Measurements from ENCODE around the gene GINS2.
A peak's percentile ranks its signal among the peaks of the same experiment; 100 is the strongest.

Gene GINS2

DNA sequence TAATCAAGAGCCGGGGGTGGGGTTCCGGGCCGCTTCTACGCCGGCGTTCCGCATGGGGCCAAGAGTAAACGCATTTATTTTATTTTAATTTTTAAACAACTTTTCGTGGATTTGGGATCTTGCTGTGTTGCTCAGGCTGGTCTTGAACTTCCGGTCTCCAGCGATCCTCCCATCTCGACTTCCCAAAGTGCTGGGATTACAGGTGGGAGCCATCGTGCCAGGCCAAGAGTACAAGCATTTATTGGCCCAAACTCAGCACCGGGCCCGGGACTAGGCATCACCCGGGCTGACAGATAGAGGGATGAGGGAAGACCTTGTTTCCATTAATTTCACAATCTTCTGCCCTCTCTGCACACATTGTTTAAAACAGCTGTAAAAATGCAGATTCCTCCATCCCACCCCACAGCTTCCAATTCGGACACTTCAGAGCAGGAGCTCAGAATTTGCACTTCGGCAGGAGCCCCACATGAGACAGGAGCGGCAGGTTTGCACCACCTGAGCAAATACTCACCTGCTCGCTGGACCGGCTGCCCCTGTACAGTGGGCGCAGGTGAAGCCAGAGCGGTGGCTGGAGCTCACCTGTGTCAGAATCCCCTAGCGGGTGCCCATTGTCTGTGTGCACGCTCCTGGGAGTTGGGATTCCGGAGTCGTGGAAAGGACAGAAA is 663 bp upstream of the GINS2 start:
- no CpG with 5 or more reads among the region's 27 CpGs for WGBS (ENCODE audit: insufficient coverage, insufficient read length)
- Histone ChIP-seq H3K27ac (ENCODE audit: low read length) (no peak overlapping the region), H3K27me3 (ENCODE audit: control insufficient read depth, insufficient read depth, low read length) (no peaks in the 10 kb centered on the region), H3K36me3 (ENCODE audit: control insufficient read depth, insufficient read depth, low read length) (0 out of 2 replicates have a peak, but pooled peaks cover 2% of the 10 kb centered on the region), H3K4me3 (ENCODE audit: low read length) (peak overlapping the region; percentile 7; the same call in 1 of the 2 replicates), H3K9me3 (ENCODE audit: control insufficient read depth, insufficient read depth, low read length) (no peaks in the 10 kb centered on the region), H3K4me1 (ENCODE audit: control insufficient read depth, insufficient read depth, low read length) (peaks cover 3% of the 10 kb centered on the region; the same call in 1 of the 2 replicates)
- DNase-seq (ENCODE audit: low read depth, low spot score): no peak

DNA sequence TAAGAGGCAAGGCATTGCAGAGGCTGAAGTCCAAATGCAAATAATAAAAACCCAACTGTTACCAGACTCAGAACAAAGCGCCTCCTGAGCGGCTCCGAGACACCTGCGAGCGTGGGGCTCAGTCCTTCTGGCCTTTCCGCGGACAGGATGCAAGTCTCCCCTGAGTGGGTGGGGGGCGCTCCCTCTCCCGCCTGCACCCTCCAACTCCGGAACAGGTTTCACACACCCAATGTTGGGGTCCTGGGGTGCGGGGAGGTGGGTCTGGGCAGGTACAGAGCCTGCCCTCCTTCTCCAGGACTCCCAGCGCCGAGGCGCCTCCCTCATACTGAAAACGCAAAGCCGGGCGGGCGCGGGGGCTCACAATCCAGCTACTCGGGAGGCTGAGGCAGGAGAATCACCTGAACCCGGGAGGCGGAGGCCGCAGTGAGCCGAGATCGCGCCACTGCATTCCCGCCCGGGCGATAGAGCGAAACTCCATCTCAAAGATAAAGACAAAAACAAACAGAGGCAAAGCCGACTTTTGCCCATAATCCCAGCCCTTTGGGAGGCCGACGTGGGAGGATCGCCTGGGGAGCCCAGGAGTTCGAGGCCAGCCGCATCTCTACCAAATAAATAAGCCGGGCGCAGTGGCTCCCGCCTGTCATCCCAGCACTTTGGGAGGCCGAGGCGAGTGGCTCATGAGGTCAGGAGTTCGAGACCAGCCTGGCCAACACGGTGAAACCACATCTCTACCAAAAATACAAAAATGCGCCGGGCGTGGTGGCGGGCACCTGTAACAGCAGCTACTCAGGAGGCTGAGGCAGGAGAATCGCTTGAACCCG is 893 bp downstream of the GINS2 start:
- peaks cover 3% of the 10 kb centered on the region; the same call in 1 of the 2 replicates for H3K4me1 ChIP-seq (ENCODE audit: control insufficient read depth, insufficient read depth, low read length)
- H3K27ac ChIP-seq (ENCODE audit: low read length): no peak overlapping the region
- no peaks in the 10 kb centered on the region for H3K27me3 ChIP-seq (ENCODE audit: control insufficient read depth, insufficient read depth, low read length)
- H3K36me3 ChIP-seq (ENCODE audit: control insufficient read depth, insufficient read depth, low read length): 0 out of 2 replicates have a peak, but pooled peaks cover 2% of the 10 kb centered on the region
- WGBS (ENCODE audit: insufficient coverage, insufficient read length): no CpG with 5 or more reads among the region's 49 CpGs
- H3K4me3 ChIP-seq (ENCODE audit: low read length): peak overlapping the region; percentile 60; the same call in 1 of the 2 replicates
- DNase-seq (ENCODE audit: low read depth, low spot score): no peak
- H3K9me3 ChIP-seq (ENCODE audit: control insufficient read depth, insufficient read depth, low read length): no peaks in the 10 kb centered on the region

DNA sequence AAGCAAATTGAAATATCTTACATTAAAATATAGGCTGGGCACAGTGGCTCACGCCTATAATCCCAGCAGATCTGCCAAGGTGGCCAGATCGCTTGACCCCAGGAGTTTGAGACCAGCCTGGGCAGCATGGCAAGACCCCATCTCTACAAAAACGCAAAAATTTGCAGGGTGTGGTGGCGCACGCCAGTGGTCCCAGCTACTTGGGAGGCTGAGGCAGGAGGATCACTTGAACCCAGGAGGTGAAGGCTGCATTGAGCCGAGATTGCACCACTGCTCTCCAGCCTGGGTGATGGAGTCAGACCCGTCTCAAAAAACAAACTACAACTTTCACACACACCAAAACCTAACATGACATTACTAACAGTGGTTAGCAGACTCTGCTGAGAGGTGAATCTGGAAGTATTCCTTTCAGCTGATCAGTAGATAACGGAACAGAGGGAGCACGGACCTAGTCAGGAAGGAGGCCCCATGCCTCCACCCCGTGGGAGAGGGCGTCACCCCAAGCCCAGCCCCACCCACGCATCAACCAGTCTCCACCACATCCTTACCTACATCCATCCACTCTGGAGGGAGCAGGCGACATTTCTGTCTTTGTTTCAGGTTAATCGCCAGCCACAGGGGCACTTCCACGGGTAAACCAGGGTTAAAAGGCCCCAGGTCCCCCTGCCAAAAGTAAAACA is 1.7 kb downstream of the GINS2 start:
- H3K36me3 ChIP-seq (ENCODE audit: control insufficient read depth, insufficient read depth, low read length): 0 out of 2 replicates have a peak, but pooled peaks cover 2% of the 10 kb centered on the region
- no peak for DNase-seq (ENCODE audit: low read depth, low spot score)
- no CpG with 5 or more reads among the region's 15 CpGs for WGBS (ENCODE audit: insufficient coverage, insufficient read length)

DNA sequence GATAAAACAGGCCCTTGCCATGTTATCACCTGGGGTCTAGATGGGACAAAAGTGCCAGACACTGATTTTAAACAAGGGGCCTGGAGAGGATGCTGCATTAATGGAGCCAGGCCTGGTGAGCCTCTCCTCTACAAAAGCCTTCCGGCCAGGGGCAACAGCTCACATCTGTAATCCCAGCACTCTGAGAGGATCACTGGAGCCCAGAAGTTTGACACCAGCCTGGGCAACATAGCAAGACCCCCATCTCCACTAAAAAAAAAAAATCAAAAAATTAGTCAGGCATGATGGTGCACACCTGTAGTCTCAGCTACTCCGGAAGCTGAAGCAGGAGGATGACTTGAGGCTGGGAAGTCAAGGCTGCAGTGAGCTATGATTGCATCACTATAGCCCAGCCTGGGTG is 3.5 kb downstream of the GINS2 start:
- no CpG with 5 or more reads among the region's 2 CpGs for WGBS (ENCODE audit: insufficient coverage, insufficient read length)
- H3K4me1 ChIP-seq (ENCODE audit: control insufficient read depth, insufficient read depth, low read length): peaks cover 3% of the 10 kb centered on the region; the same call in 1 of the 2 replicates
- H3K4me3 ChIP-seq (ENCODE audit: low read length): no peak overlapping the region
- H3K9me3 ChIP-seq (ENCODE audit: control insufficient read depth, insufficient read depth, low read length): no peaks in the 10 kb centered on the region
- H3K36me3 ChIP-seq (ENCODE audit: control insufficient read depth, insufficient read depth, low read length): peaks cover 13% of the 10 kb centered on the region
- no peak overlapping the region for H3K27ac ChIP-seq (ENCODE audit: low read length)
- no peak for DNase-seq (ENCODE audit: low read depth, low spot score)
- H3K27me3 ChIP-seq (ENCODE audit: control insufficient read depth, insufficient read depth, low read length): no peaks in the 10 kb centered on the region

More for the DNA sequence above, 1.7 kb downstream of the GINS2 start:
- Histone ChIP-seq H3K4me3 (ENCODE audit: low read length) (no peak overlapping the region), H3K27me3 (ENCODE audit: control insufficient read depth, insufficient read depth, low read length) (no peaks in the 10 kb centered on the region), H3K4me1 (ENCODE audit: control insufficient read depth, insufficient read depth, low read length) (peaks cover 3% of the 10 kb centered on the region; the same call in 1 of the 2 replicates), H3K27ac (ENCODE audit: low read length) (no peak overlapping the region), H3K9me3 (ENCODE audit: control insufficient read depth, insufficient read depth, low read length) (no peaks in the 10 kb centered on the region)

DNA sequence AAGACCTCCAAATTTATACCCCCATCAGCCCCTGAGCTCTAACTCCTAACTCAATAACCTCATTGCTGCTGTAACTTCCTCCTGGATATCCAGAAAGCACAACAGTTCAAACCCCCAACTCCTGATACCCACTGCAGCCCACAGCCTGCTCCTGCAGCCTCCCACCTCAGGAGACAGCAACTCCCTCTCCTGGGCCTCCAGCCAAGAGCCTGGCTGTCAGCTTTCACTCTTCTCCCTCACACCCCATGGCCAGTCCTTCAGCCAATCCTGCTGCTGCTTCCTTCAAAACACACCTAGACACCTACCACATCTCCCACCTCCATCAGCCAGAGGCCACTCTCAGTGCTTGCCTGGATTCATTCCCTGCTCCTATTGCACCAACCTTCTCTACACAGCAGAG is 5.4 kb downstream of the GINS2 start:
- DNase-seq (ENCODE audit: low read depth, low spot score): no peak
- H3K27me3 ChIP-seq (ENCODE audit: control insufficient read depth, insufficient read depth, low read length): no peaks in the 10 kb centered on the region
- no peak overlapping the region for H3K27ac ChIP-seq (ENCODE audit: low read length)
- H3K4me3 ChIP-seq (ENCODE audit: low read length): no peak overlapping the region
- H3K4me1 ChIP-seq (ENCODE audit: control insufficient read depth, insufficient read depth, low read length): 0 out of 2 replicates have a peak, but pooled peaks cover 1% of the 10 kb centered on the region
- no peaks in the 10 kb centered on the region for H3K9me3 ChIP-seq (ENCODE audit: control insufficient read depth, insufficient read depth, low read length)
- H3K36me3 ChIP-seq (ENCODE audit: control insufficient read depth, insufficient read depth, low read length): peaks cover 20% of the 10 kb centered on the region

DNA sequence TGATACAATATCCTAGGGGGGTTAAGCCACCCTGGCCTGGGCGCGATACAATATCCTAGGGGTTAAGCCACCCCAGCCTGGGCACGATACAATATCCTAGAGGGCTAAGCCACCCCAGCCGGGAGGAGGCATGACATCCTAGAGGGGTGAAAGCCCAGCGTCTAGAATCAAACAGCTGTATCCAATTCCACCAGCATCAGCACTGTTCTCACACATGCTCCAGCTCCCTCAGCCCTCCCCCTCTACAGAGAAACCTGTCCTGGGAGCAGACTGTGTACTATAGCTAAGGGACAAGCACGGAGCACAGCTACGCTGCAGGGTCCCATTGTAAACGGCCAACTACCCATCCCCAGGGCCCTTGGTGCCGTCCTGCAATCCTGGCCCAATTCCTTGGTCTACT is 6.2 kb downstream of the GINS2 start:
- 0 out of 2 replicates have a peak, but pooled peaks cover 1% of the 10 kb centered on the region for H3K4me1 ChIP-seq (ENCODE audit: control insufficient read depth, insufficient read depth, low read length)

DNA sequence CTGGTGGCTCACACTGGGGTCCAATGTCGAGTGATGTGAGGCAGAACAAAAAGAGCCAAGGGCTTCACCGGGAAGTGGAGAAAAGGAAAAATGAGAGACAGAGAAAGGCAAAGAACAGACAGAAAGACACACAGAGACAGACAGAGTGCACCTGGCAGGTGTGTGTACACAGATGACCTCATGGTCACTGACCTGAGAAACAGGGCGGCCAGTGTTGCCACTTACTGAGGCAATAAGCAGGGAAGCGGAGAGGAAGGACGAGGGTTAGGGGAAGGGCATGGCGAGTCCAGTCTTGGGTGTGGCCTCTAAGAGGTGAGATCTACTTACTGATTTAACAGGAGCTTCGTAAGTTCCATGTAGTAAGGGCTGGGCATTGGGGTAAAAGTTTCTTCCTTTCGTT is 7.5 kb downstream of the GINS2 start:
- DNase-seq (ENCODE audit: low read depth, low spot score): no peak
- no peaks in the 10 kb centered on the region for H3K4me1 ChIP-seq (ENCODE audit: control insufficient read depth, insufficient read depth, low read length)
- H3K4me3 ChIP-seq (ENCODE audit: low read length): no peak overlapping the region
- no peaks in the 10 kb centered on the region for H3K9me3 ChIP-seq (ENCODE audit: control insufficient read depth, insufficient read depth, low read length)
- WGBS (ENCODE audit: insufficient coverage, insufficient read length): no CpG with 5 or more reads among the region's 8 CpGs
- H3K27ac ChIP-seq (ENCODE audit: low read length): no peak overlapping the region
- H3K27me3 ChIP-seq (ENCODE audit: control insufficient read depth, insufficient read depth, low read length): no peaks in the 10 kb centered on the region
- H3K36me3 ChIP-seq (ENCODE audit: control insufficient read depth, insufficient read depth, low read length): peaks cover 30% of the 10 kb centered on the region

More for the DNA sequence above, 6.2 kb downstream of the GINS2 start:
- no peaks in the 10 kb centered on the region for H3K27me3 ChIP-seq (ENCODE audit: control insufficient read depth, insufficient read depth, low read length)
- no peak overlapping the region for H3K27ac ChIP-seq (ENCODE audit: low read length)
- peaks cover 29% of the 10 kb centered on the region for H3K36me3 ChIP-seq (ENCODE audit: control insufficient read depth, insufficient read depth, low read length)
- DNase-seq (ENCODE audit: low read depth, low spot score): no peak
- no peak overlapping the region for H3K4me3 ChIP-seq (ENCODE audit: low read length)
- no CpG with 5 or more reads among the region's 9 CpGs for WGBS (ENCODE audit: insufficient coverage, insufficient read length)
- no peaks in the 10 kb centered on the region for H3K9me3 ChIP-seq (ENCODE audit: control insufficient read depth, insufficient read depth, low read length)

DNA sequence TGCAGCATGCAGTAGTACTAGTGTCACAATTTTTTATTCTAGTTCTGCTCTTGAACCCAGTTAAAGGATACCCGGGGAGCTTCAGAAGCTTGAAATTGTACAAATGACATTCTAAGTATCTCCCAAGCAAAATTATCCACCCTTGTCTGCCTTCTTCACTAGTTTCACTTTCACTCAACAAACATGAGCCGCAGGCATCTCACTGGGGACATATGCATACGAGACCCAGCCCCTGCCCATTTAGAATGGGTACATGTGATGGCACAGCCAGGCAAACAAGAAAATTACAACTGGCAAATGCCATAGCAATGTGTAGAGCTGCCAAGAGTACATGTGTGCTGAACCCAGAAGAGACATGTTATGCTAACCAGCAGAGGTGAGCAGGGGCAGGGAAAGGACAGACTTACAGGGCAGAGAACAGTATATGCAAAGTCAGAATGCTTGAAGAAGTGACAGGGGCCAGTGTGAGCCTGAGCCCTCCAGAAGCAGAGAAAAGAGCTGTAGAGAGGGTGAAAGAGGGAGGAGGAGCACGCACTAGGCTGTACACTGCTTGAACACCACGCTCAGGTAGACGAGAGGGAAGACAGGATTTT is 8.3 kb downstream of the GINS2 start:
- no CpG with 5 or more reads among the region's 6 CpGs for WGBS (ENCODE audit: insufficient coverage, insufficient read length)
- H3K27me3 ChIP-seq (ENCODE audit: control insufficient read depth, insufficient read depth, low read length): no peaks in the 10 kb centered on the region
- no peak for DNase-seq (ENCODE audit: low read depth, low spot score)
- H3K9me3 ChIP-seq (ENCODE audit: control insufficient read depth, insufficient read depth, low read length): no peaks in the 10 kb centered on the region
- peaks cover 30% of the 10 kb centered on the region for H3K36me3 ChIP-seq (ENCODE audit: control insufficient read depth, insufficient read depth, low read length)
- H3K27ac ChIP-seq (ENCODE audit: low read length): no peak overlapping the region
- no peak overlapping the region for H3K4me3 ChIP-seq (ENCODE audit: low read length)
- H3K4me1 ChIP-seq (ENCODE audit: control insufficient read depth, insufficient read depth, low read length): no peaks in the 10 kb centered on the region

DNA sequence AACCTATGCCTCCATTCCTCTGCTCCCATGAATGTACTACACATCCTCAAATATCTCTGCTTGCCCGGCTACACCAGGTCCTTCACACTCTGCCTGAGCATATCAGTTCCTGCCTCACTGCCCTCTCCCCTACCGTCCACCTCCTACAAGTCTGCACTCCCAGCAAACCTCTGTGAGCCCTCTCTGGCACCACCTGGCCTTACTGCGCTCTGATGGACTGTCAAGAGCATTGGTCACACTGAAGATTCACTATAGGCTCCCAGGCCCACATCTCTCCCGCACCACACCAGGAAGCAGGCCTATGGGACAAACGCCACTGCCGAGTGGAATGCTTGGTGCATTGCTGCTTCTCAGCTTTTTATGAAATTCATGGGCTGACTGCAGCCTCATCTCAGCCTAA is 8.9 kb downstream of the GINS2 start:
- Histone ChIP-seq H3K4me3 (ENCODE audit: low read length) (no peak overlapping the region), H3K9me3 (ENCODE audit: control insufficient read depth, insufficient read depth, low read length) (no peaks in the 10 kb centered on the region), H3K27me3 (ENCODE audit: control insufficient read depth, insufficient read depth, low read length) (no peaks in the 10 kb centered on the region), H3K27ac (ENCODE audit: low read length) (no peak overlapping the region), H3K36me3 (ENCODE audit: control insufficient read depth, insufficient read depth, low read length) (peaks cover 30% of the 10 kb centered on the region), H3K4me1 (ENCODE audit: control insufficient read depth, insufficient read depth, low read length) (no peaks in the 10 kb centered on the region)
- WGBS (ENCODE audit: insufficient coverage, insufficient read length): no CpG with 5 or more reads among the region's 6 CpGs
- no peak for DNase-seq (ENCODE audit: low read depth, low spot score)

DNA sequence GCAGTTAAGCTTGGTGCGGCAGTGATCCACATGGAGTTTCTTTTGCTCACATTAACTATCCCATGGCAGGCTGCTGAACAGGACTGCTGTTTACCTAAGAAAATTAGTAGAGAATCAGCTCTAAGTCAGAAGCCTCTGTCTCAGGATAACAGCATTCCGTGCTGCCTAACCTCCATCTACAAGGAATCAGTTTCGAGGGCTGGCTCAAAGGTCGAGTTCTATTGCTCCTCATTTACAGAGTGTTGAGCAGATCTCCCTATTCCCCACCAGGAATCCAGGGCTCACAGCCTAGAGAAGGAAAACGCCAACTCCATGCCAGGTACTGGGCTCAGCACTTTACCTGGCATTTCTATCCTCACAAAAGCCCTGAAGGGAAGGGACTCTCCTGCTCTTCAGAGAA is 9.9 kb downstream of the GINS2 start:
- peaks cover 40% of the 10 kb centered on the region for H3K36me3 ChIP-seq (ENCODE audit: control insufficient read depth, insufficient read depth, low read length)
- no peaks in the 10 kb centered on the region for H3K27me3 ChIP-seq (ENCODE audit: control insufficient read depth, insufficient read depth, low read length)
- no peaks in the 10 kb centered on the region for H3K4me1 ChIP-seq (ENCODE audit: control insufficient read depth, insufficient read depth, low read length)
- no peaks in the 10 kb centered on the region for H3K9me3 ChIP-seq (ENCODE audit: control insufficient read depth, insufficient read depth, low read length)
- no CpG with 5 or more reads among the region's 5 CpGs for whole genome bisulfite sequencing (ENCODE audit: insufficient coverage, insufficient read length)
- no peak overlapping the region for H3K4me3 ChIP-seq (ENCODE audit: low read length)
- H3K27ac ChIP-seq (ENCODE audit: low read length): no peak overlapping the region
- no peak for DNase-seq (ENCODE audit: low read depth, low spot score)

Data from iPS DF 6.9 (cell line).